H1 (cell line): ENCODE measurements around the gene CYYR1. TPM values are rescaled to one million over a fixed set of nuclear protein-coding genes. Genes with fewer than 3 reads are reported as not detected.

ENCODE experiments used
- CTCF ChIA-PET: fragments of 300-600 bp; sonication (Branson Sonifier 250); formaldehyde crosslinking; loops from one replicate; lab custom pipeline; 2021; ENCODE audit not compliant: partially characterized antibody; lab: Charles Lee
- POLR2A ChIA-PET: fragments of 300-600 bp; sonication (Branson Sonifier 250); formaldehyde crosslinking; loops from one replicate; lab custom pipeline; 2021; ENCODE audit warnings: inconsistent platforms; ENCODE audit not compliant: partially characterized antibody; lab: Charles Lee
- DNase-seq, 2 experiments: peaks; one replicate each; pipeline versions ENCODE4 v3.0.0 to v3.0.0-alpha.2; 2010 to 2022; ENCODE audit warnings: low spot score in 2 of 2, low read depth in 1 of 2, mixed read lengths in 1 of 2
- FAIRE-seq: peaks from 2 replicates; lab custom pipeline; 2011; peaks lifted over from hg19 to GRCh38; lab: Jason Lieb, UNC
- H2AFZ ChIP-seq: 2 replicates; pipeline ENCODE4 v1.8.1; 2012; ENCODE audit warnings: low read length, inconsistent platforms
- H2AK5ac ChIP-seq: 2 replicates; pipeline ENCODE4 v1.6.1; 2013; ENCODE audit warnings: low read depth, low read length
- H2BK120ac ChIP-seq: replicated peaks from 2 replicates; pipeline ENCODE3; 2013; ENCODE audit warnings: low read depth, low read length, inconsistent platforms
- H2BK12ac ChIP-seq: 2 replicates; pipeline ENCODE4 v1.6.1; 2013; ENCODE audit warnings: low read depth, low read length
- H2BK15ac ChIP-seq: 2 replicates; pipeline ENCODE4 v1.6.1; 2013; ENCODE audit warnings: low read length
- H2BK20ac ChIP-seq: 2 replicates; pipeline ENCODE4 v1.6.1; 2013; ENCODE audit warnings: low read length
- H2BK5ac ChIP-seq: 2 replicates; pipeline ENCODE4 v1.6.1; 2013; ENCODE audit warnings: low read depth, low read length
- H3K14ac ChIP-seq: 2 replicates; pipeline ENCODE4 v1.6.1; 2013; ENCODE audit warnings: inconsistent platforms; ENCODE audit not compliant: insufficient read length
- H3K18ac ChIP-seq: 2 replicates; pipeline ENCODE4 v1.6.1; 2013; ENCODE audit warnings: low read length; ENCODE audit errors: extremely low read depth
- H3K23ac ChIP-seq: 2 replicates; pipeline ENCODE4 v1.6.1; 2013; ENCODE audit warnings: inconsistent platforms; ENCODE audit not compliant: insufficient read length
- H3K23me2 ChIP-seq: 2 replicates; pipeline ENCODE4 v1.6.1; 2013; ENCODE audit warnings: low read depth, low read length
- H3K27ac ChIP-seq: 2 replicates; pipeline ENCODE4 v1.6.1; 2011; ENCODE audit warnings: low read depth, low read length, inconsistent platforms
- H3K27me3 ChIP-seq, 4 experiments: replicated peaks in 1 of 4; 1 replicate in 1 of 4; 2 replicates in 3 of 4; pipeline versions ENCODE4 v1.6.1 to v1.8.1; 2011 to 2013; ENCODE audit warnings: low read length in 3 of 4, mild to moderate bottlenecking in 3 of 4, inconsistent platforms in 2 of 4, mixed read lengths in 2 of 4, moderate library complexity in 1 of 4; ENCODE audit not compliant: control insufficient read depth in 3 of 4, insufficient read depth in 3 of 4; ENCODE audit errors: extremely low read depth in 1 of 4
- H3K36me3 ChIP-seq, 4 experiments: 2 replicates each; pipeline versions ENCODE4 v1.6.1 to v1.8.1; 2011 to 2013; ENCODE audit warnings: mild to moderate bottlenecking in 4 of 4, low read length in 3 of 4, moderate library complexity in 2 of 4, control low read depth in 1 of 4, inconsistent platforms in 1 of 4; ENCODE audit not compliant: insufficient read depth in 4 of 4, control insufficient read depth in 2 of 4
- H3K4ac ChIP-seq: replicated peaks from 2 replicates; pipeline ENCODE3; 2013; ENCODE audit warnings: low read length, low read depth, mixed read lengths, inconsistent platforms; ENCODE audit not compliant: insufficient read length
- H3K4me1 ChIP-seq, 4 experiments: replicated peaks in 1 of 4; 1 replicate in 1 of 4; 2 replicates in 3 of 4; pipeline versions ENCODE4 v1.6.1 to v1.8.1; 2011 to 2013; ENCODE audit warnings: low read length in 3 of 4, inconsistent platforms in 2 of 4, mixed read lengths in 1 of 4; ENCODE audit not compliant: insufficient read depth in 4 of 4, control insufficient read depth in 3 of 4
- H3K4me2 ChIP-seq, 2 experiments: 2 replicates each; pipeline versions ENCODE4 v1.6.1 to v1.8.1; 2011 to 2013; ENCODE audit warnings: low read depth in 2 of 2, low read length in 2 of 2, control low read depth in 1 of 2, inconsistent platforms in 1 of 2, mild to moderate bottlenecking in 1 of 2; ENCODE audit not compliant: insufficient read depth in 1 of 2
- H3K4me3 ChIP-seq, 4 experiments: fragments of 200-600, 300-600 bp in 1 of 4; sonication (generic), shearing (Covaris generic), sonication (Bioruptor Twin) in 1 of 4; 2 replicates each; pipeline versions ENCODE4 v1.5.1 to v1.8.1; 2011 to 2016; ENCODE audit warnings: low read length in 4 of 4, low read depth in 3 of 4, control low read depth in 2 of 4, inconsistent platforms in 2 of 4, mild to moderate bottlenecking in 2 of 4, mixed read lengths in 1 of 4, moderate library complexity in 1 of 4; ENCODE audit not compliant: insufficient read depth in 2 of 4; ENCODE audit errors: extremely low read depth in 1 of 4
- H3K56ac ChIP-seq: replicated peaks from 2 replicates; pipeline ENCODE3; 2013; ENCODE audit warnings: low read depth, mild to moderate bottlenecking, mixed read lengths, low read length, inconsistent platforms; ENCODE audit not compliant: insufficient read length
- H3K79me1 ChIP-seq: 2 replicates; pipeline ENCODE4 v1.6.1; 2013; ENCODE audit warnings: low read depth, low read length, control low read depth
- H3K79me2 ChIP-seq, 2 experiments: 2 replicates each; pipeline versions ENCODE4 v1.6.1 to v1.8.1; 2012 to 2013; ENCODE audit warnings: low read length in 2 of 2, mild to moderate bottlenecking in 2 of 2, inconsistent platforms in 1 of 2; ENCODE audit not compliant: insufficient read depth in 2 of 2, control insufficient read depth in 1 of 2
- H3K9ac ChIP-seq, 4 experiments: replicated peaks in 1 of 4; 1 replicate in 1 of 4; 2 replicates in 3 of 4; pipeline versions ENCODE4 v1.6.1 to v1.8.1; 2011 to 2013; ENCODE audit warnings: low read depth in 3 of 4, low read length in 3 of 4, control low read depth in 2 of 4, mild to moderate bottlenecking in 2 of 4, moderate library complexity in 2 of 4, inconsistent platforms in 1 of 4; ENCODE audit errors: extremely low read depth in 1 of 4
- H3K9me3 ChIP-seq, 2 experiments: 2 replicates each; pipeline versions ENCODE4 v1.6.1 to v1.8.1; 2012 to 2013; ENCODE audit warnings: mild to moderate bottlenecking in 2 of 2, moderate library complexity in 2 of 2, control low read depth in 1 of 2, inconsistent platforms in 1 of 2, low read depth in 1 of 2, low read length in 1 of 2, mixed read lengths in 1 of 2; ENCODE audit not compliant: insufficient read depth in 2 of 2
- H4K20me1 ChIP-seq, 2 experiments: replicated peaks in 1 of 2; 2 replicates each; pipeline versions ENCODE3 to v1.8.1; 2011 to 2013; ENCODE audit warnings: inconsistent platforms in 2 of 2, low read length in 2 of 2, mild to moderate bottlenecking in 1 of 2; ENCODE audit not compliant: insufficient read depth in 2 of 2, control insufficient read depth in 1 of 2
- H4K5ac ChIP-seq: 2 replicates; pipeline ENCODE4 v1.6.1; 2013; ENCODE audit warnings: low read length, low read depth, mixed read lengths, inconsistent platforms; ENCODE audit not compliant: insufficient read length
- H4K8ac ChIP-seq: 2 replicates; pipeline ENCODE4 v1.8.0; 2013; ENCODE audit warnings: mild to moderate bottlenecking, moderate library complexity, low read length, inconsistent platforms; ENCODE audit not compliant: insufficient read depth; ENCODE audit errors: extremely low read depth
- H4K91ac ChIP-seq: replicated peaks from 2 replicates; pipeline ENCODE3; 2013; ENCODE audit warnings: low read length, mixed read lengths, inconsistent platforms; ENCODE audit not compliant: insufficient read length
- BACH1 ChIP-seq: IDR thresholded peaks from 2 replicates; pipeline ENCODE4 v1.6.1; 2012; ENCODE audit warnings: low read length, improper control_type of control experiment
- CBX5 ChIP-seq: fragments of 300-800, 300-1000 bp; sonication (generic); IDR thresholded peaks from 2 replicates; pipeline ENCODE4 v1.7.1; 2016; ENCODE audit warnings: antibody characterized with exemption, low read length, low read depth
- CREB1 ChIP-seq: IDR thresholded peaks from 2 replicates; pipeline ENCODE4 v1.6.1; 2012; ENCODE audit warnings: inconsistent platforms
- JUND ChIP-seq: IDR thresholded peaks from 2 replicates; pipeline ENCODE4 v1.6.1; 2011; ENCODE audit warnings: mild to moderate bottlenecking, improper control_type of control experiment, low read length
- PHF8 ChIP-seq: fragments of 200-600 bp; sonication (generic); conservative IDR thresholded peaks from 2 replicates; pipeline ENCODE4 v1.7.1; 2012; ENCODE audit warnings: low read depth, mild to moderate bottlenecking, inconsistent platforms, low read length, moderate library complexity
- RAD21 ChIP-seq, 2 experiments: IDR thresholded peaks in 1 of 2; conservative IDR thresholded peaks in 1 of 2; 2 replicates each; pipeline ENCODE4 v1.6.1; 2011; ENCODE audit warnings: low read depth in 2 of 2, low read length in 2 of 2, improper control_type of control experiment in 1 of 2, inconsistent platforms in 1 of 2, mild to moderate bottlenecking in 1 of 2, moderate library complexity in 1 of 2
- RNF2 ChIP-seq: fragments of 200-900, 300-1000 bp; sonication (generic); IDR thresholded peaks from 2 replicates; pipeline ENCODE4 v1.7.1; 2016; ENCODE audit warnings: borderline replicate concordance, low read depth, mild to moderate bottlenecking, antibody characterized with exemption, low read length; ENCODE audit not compliant: poor library complexity, severe bottlenecking; ENCODE audit errors: missing control alignments
- SAP30 ChIP-seq: fragments of 300-600 bp; sonication (generic); IDR thresholded peaks from 2 replicates; pipeline ENCODE4 v1.7.1; 2012; ENCODE audit warnings: low read length, moderate library complexity, mild to moderate bottlenecking, inconsistent platforms; ENCODE audit not compliant: insufficient read depth, insufficient replicate concordance
- SP1 ChIP-seq: IDR thresholded peaks from 2 replicates; pipeline ENCODE4 v1.6.1; 2011; ENCODE audit warnings: low read depth, low read length
- SUZ12 ChIP-seq: fragments of 200-600 bp; sonication (generic); IDR thresholded peaks from 2 replicates; pipeline ENCODE4 v1.6.1; 2012; ENCODE audit warnings: mild to moderate bottlenecking, inconsistent platforms, low read length, moderate library complexity, mixed read lengths
- WGBS, 2 experiments: shearing (Covaris generic) in 1 of 2; methylation state at CpG; one replicate each; pipeline versions ENCODE4 v1.1.6 to v1.1.7; 2013 to 2015; ENCODE audit warnings: low lambda C conversion rate in 2 of 2, mixed read lengths in 2 of 2, inconsistent platforms in 1 of 2, low coverage in 1 of 2, missing lambda C conversion rate in 1 of 2; ENCODE audit not compliant: insufficient replicate concordance in 2 of 2, insufficient coverage in 1 of 2, insufficient read length in 1 of 2; ENCODE audit errors: extremely low coverage in 1 of 2, missing lambda C conversion rate in 1 of 2; 5-methylcytosine and 5-hydroxymethylcytosine counted together
- polyA plus RNA-seq, 7 experiments: library from polyadenylated mRNA; depleted of rRNA in 3 of 7; stranded (reverse) in 5 of 7; unstranded in 2 of 7; fragments of >200 nt in 5 of 7; fragments of 200-250 nt in 2 of 7; gene quantifications; 1 replicate in 5 of 7; 2 replicates in 1 of 7; 4 replicates in 1 of 7; pipeline versions ENCODE4 v1.2.1 to v1.2.3, GENCODE V29; 2011 to 2013; ENCODE audit warnings: missing spikeins in 2 of 7, mixed read lengths in 2 of 7
- total RNA-seq: library from RNA; stranded (reverse); fragmentation: NEBNext Ultra II Directional; extraction: Animal tissue kit (Norgen Biotek cat#: 25700); gene quantifications from 2 replicates; pipeline ENCODE4 v1.2.1, GENCODE V29; 2021
- TF ChIP-seq, protein P1 (sequence below): IDR thresholded peaks from 2 replicates; pipeline ENCODE4 v1.6.1; 2012; ENCODE audit warnings: inconsistent platforms
- TF ChIP-seq, protein P2 (sequence below): IDR thresholded peaks from 2 replicates; pipeline ENCODE4 v1.6.1; 2012; ENCODE audit warnings: inconsistent platforms

CYYR1 gene
- total and polyA plus RNA-seq, 2 of the 8 experiments (the other 6 are each of a cell fraction or from before 2014, with no cell fraction given): 12.2 to 37.9 TPM

DNA sequence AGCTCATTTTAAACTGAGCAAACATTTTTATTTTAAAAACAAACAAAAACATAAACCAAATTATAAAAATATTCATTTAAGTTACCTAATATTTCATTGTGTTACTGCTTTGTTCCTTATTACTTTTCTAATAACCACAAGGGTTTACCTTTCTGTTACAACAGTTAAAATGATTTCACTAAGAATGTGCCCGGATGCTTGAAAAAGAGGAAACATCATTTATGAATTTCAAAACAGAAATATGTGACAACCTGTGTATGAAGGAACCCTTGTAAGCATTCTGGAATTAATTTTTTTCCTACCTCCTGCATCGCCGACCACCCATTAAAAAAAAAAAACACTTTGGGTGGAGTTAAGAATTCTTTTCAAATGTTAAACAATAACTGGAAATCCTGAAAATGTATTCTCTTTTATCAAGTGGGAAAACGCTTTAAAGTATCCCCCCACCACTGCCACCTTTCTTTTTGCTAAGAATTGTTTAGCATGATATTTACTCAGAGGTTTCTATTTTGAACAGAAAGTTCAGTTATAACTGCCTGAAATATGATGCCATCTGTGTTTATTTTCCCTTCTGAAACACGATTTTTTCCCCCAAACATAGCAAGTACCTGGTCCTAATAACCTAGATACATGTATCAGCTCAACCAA lies 9.1 kb downstream of the CYYR1 start:
- no peak overlapping the region for H3K23ac ChIP-seq
- no peak overlapping the region for H3K18ac ChIP-seq
- no peak overlapping the region for H3K4me2 ChIP-seq
- H3K4me3 ChIP-seq: no peak overlapping the region
- FAIRE-seq (no peak), DNase-seq (no peak)
- H3K79me1 ChIP-seq: no peaks in the 10 kb centered on the region
- no peaks in the 10 kb centered on the region for H4K20me1 ChIP-seq
- ChIA-PET CTCF (no interaction called here), POLR2A (interaction anchor here (0.9 to 1.2 kb wide), 2 partner anchors 8 to 28 kb away, joined by 3 read pairs; no protein-coding TSS in a partner anchor)
- no peak overlapping the region for H4K91ac ChIP-seq
- H3K27ac ChIP-seq: no peak overlapping the region
- H2AK5ac ChIP-seq: no peak overlapping the region
- no peak overlapping the region for H2BK5ac ChIP-seq
- H2BK120ac ChIP-seq: no peak overlapping the region
- no peaks in the 10 kb centered on the region for H3K27me3 ChIP-seq
- H3K14ac ChIP-seq: no peak overlapping the region
- no peak overlapping the region for H3K4ac ChIP-seq
- peaks cover 0 to 30% (median 7%) of the 10 kb centered on the region in 4 experiments; a peak in 5 of 8 replicates for H3K36me3 ChIP-seq
- 91% methylated on average over 5 of the region's 5 CpGs; no CpG with 5 or more reads in 1 of the 2 experiments for WGBS, 2 experiments
- H3K9me3 ChIP-seq: no peaks in the 10 kb centered on the region
- no peak overlapping the region for H2AFZ ChIP-seq
- no peak overlapping the region for H4K5ac ChIP-seq
- no peak overlapping the region for H2BK15ac ChIP-seq
- no peaks in the 10 kb centered on the region; the same call in 1 of the 2 replicates for H3K23me2 ChIP-seq
- no peak overlapping the region for H4K8ac ChIP-seq
- H2BK20ac ChIP-seq: no peak overlapping the region
- H2BK12ac ChIP-seq: no peak overlapping the region
- no peak overlapping the region for H3K56ac ChIP-seq
- H3K79me2 ChIP-seq: peaks cover 0 to 29% of the 10 kb centered on the region in 2 experiments; a peak in 2 of 4 replicates
- H3K9ac ChIP-seq: no peak overlapping the region
- no peaks in the 10 kb centered on the region for H3K4me1 ChIP-seq
- no peak for TF ChIP-seq SAP30
- TF ChIP-seq JUND: no peak
- no peak for TF ChIP-seq BACH1
- no peak for TF ChIP-seq SP1
- no peak for TF ChIP-seq SUZ12
- TF ChIP-seq CBX5: no peak
- TF ChIP-seq, protein P1, sequence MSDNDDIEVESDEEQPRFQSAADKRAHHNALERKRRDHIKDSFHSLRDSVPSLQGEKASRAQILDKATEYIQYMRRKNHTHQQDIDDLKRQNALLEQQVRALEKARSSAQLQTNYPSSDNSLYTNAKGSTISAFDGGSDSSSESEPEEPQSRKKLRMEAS: no peak
- no peak for TF ChIP-seq PHF8
- TF ChIP-seq, protein P2, sequence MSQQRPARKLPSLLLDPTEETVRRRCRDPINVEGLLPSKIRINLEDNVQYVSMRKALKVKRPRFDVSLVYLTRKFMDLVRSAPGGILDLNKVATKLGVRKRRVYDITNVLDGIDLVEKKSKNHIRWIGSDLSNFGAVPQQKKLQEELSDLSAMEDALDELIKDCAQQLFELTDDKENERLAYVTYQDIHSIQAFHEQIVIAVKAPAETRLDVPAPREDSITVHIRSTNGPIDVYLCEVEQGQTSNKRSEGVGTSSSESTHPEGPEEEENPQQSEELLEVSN: no peak
- no peak for TF ChIP-seq RNF2
- TF ChIP-seq CREB1: no peak
- TF ChIP-seq RAD21 (IDR thresholded peaks at IDR 0.05 in 1 of 2, conservative IDR thresholded peaks at IDR 0.05 in 1 of 2; ENCODE audit: low read depth in 2 of 2, low read length in 2 of 2): no peak
